HEK293T (cell line): ENCODE results near the gene TIMP2.

Experiments used
- BHLHE40 ChIP-seq: fragments of 450-650 bp; IDR thresholded peaks from 2 replicates; pipeline ENCODE4 v1.6.1; 2016; ENCODE audit warnings: mild to moderate bottlenecking, moderate library complexity, borderline replicate concordance
- CTBP1 ChIP-seq: fragments of 450-650 bp; IDR thresholded peaks from 2 replicates; pipeline ENCODE4 v1.6.1; 2016; ENCODE audit warnings: borderline replicate concordance
- L3MBTL2 ChIP-seq: fragments of 450-650 bp; conservative IDR thresholded peaks from 2 replicates; pipeline ENCODE4 v1.6.1; 2016; ENCODE audit warnings: mild to moderate bottlenecking
- LEF1 ChIP-seq: fragments of 450-650 bp; IDR thresholded peaks from 2 replicates; pipeline ENCODE4 v1.6.1; 2017; ENCODE audit warnings: mild to moderate bottlenecking, borderline replicate concordance
- SP1 ChIP-seq: fragments of 450-650 bp; IDR thresholded peaks from 2 replicates; pipeline ENCODE4 v1.6.1; 2017
- SUZ12 ChIP-seq: fragments of 450-650 bp; IDR thresholded peaks from 2 replicates; pipeline ENCODE4 v1.6.1; 2016; ENCODE audit warnings: mild to moderate bottlenecking
- TARDBP ChIP-seq: fragments of 450-650 bp; IDR thresholded peaks from 2 replicates; pipeline ENCODE4 v1.6.1; 2016
- TF ChIP-seq, protein P1 (sequence below): fragments of 450-650 bp; IDR thresholded peaks from 2 replicates; pipeline ENCODE4 v1.6.1; 2016

- no peak for TF ChIP-seq LEF1
- no peak for TF ChIP-seq L3MBTL2
- TF ChIP-seq BHLHE40 = no peak
- TF ChIP-seq CTBP1 = no peak
- no peak for TF ChIP-seq SUZ12
- no peak for TF ChIP-seq SP1
- TF ChIP-seq, protein P1, sequence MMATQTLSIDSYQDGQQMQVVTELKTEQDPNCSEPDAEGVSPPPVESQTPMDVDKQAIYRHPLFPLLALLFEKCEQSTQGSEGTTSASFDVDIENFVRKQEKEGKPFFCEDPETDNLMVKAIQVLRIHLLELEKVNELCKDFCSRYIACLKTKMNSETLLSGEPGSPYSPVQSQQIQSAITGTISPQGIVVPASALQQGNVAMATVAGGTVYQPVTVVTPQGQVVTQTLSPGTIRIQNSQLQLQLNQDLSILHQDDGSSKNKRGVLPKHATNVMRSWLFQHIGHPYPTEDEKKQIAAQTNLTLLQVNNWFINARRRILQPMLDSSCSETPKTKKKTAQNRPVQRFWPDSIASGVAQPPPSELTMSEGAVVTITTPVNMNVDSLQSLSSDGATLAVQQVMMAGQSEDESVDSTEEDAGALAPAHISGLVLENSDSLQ = no peak
- no peak for TF ChIP-seq TARDBP
Measured at GRCh38 chr17:78853926-78854394, 71.2 kb downstream of the TIMP2 start.
